ENCODE measurements around the gene RNF224. TPM values are rescaled to one million over a fixed set of nuclear protein-coding genes. Genes with fewer than 3 reads are reported as not detected.

Gene RNF224
- total and polyA plus RNA-seq, 9 donors, result 0.68 to 7.4 (median 2.6) TPM; not detected in 1

DNA sequence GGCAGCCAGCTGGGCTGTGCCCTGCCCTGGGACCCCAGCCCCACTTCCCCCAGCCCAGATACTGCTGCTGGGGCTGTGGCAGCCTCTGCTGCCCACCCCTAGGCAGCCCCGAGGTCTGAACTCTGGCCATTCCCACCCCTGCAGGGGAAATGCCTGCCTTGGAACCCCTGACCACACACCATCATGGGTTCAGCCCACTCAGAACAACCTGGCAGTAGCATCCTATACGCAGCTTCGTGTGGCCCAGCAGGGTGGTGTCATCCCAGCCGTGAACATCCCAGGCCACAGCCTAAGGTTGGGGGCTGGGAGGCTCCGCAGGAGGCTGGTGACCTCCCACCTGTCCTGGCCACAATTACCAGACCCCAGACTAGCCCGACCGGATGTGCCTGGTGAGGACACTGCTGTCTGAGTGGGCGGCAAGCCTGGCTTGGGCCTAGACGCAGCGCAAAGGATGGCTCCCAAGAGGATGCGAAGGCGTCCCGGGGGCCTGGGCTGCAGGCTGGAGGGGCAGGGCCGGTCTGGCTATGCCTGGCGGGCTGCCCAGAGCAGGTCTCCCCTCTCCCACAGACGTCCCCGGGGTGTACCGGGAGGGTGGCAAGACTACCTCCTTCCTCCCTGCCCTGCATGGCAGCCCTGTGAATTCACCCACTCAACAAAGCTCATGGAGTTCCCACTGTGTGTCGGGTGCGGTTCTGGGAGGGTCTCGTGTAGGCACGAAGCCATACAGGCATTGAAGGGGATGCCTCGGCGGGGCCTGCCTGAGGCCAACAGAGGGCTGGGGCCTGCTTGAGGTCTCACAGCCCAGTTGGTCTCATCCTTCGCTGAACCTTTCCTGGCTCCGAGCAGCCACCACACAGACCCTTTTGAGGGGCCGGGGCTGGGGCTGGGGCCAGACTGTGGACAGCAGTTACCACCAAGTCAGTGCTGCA, 1.9 kb downstream of the RNF224 start:
- WGBS (ENCODE audit: insufficient coverage), result 64% methylated on average over 22 of the region's 27 CpGs
- Histone ChIP-seq H3K27ac (ENCODE audit: low read length) (no peak overlapping the region), H3K9me3 (replicated peaks; ENCODE audit: control insufficient read depth, low read depth, low read length) (no peaks in the 10 kb centered on the region), H3K27me3 (ENCODE audit: control insufficient read depth, insufficient read depth, low read length) (peaks cover 28% of the 10 kb centered on the region), H3K4me1 (ENCODE audit: control insufficient read depth, insufficient read depth, low read length) (peaks cover 26% of the 10 kb centered on the region), H3K36me3 (ENCODE audit: control insufficient read depth, insufficient read depth, low read length) (no peaks in the 10 kb centered on the region), H3K4me3 (ENCODE audit: low read length) (no peak overlapping the region)
- DNase-seq, result no peak

DNA sequence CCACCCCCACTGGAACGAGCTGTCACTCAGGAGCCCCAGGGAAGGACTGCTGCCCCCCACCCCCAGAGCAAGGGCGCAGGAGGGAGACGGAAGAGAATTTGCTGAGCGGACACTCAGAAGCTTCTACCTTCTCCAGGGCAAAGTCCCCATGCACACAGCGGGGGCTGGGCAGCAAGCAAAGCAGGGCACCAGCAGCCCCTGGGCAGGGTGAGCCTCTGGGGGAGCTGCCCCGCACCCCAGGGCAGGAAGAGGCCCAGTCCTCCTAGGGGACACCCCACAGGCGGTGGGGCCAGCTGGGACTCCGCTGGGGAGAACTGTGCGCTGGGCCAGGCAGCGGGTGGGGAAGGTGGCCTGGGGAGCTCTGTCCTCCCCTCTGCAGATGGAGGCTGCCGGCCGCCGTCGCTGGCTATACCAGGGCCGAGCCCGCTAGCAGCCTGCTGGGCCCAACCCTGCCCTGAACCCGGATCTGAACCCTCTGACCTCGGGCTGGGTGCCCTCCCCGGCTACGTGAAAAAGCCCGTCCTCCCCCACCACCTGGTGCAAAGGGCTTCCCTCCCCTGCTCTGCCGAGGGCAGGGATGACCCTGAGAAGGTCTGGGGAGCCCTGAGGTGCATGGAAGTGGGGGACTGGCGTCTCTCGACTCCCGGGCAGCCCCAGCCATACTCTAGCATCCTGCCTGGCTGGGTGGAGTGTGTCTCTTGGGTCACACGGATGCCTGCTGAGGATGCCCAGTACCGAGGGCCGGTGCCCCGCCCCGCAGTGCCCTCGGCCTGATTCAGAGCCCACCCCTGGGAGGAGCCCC, 2.8 kb downstream of the RNF224 start:
- peaks cover 28% of the 10 kb centered on the region for H3K4me1 ChIP-seq (ENCODE audit: control insufficient read depth, insufficient read depth, low read length)
- no peak overlapping the region for H3K27ac ChIP-seq (ENCODE audit: low read length)
- no peak overlapping the region for H3K4me3 ChIP-seq (ENCODE audit: low read length)
- DNase-seq, result no peak
- H3K36me3 ChIP-seq (ENCODE audit: control insufficient read depth, insufficient read depth, low read length), result no peaks in the 10 kb centered on the region
- 61% methylated on average over 19 of the region's 31 CpGs for WGBS (ENCODE audit: insufficient coverage)
- H3K27me3 ChIP-seq (ENCODE audit: control insufficient read depth, insufficient read depth, low read length), result peaks cover 33% of the 10 kb centered on the region
- H3K9me3 ChIP-seq (replicated peaks; ENCODE audit: control insufficient read depth, low read depth, low read length), result no peaks in the 10 kb centered on the region

DNA sequence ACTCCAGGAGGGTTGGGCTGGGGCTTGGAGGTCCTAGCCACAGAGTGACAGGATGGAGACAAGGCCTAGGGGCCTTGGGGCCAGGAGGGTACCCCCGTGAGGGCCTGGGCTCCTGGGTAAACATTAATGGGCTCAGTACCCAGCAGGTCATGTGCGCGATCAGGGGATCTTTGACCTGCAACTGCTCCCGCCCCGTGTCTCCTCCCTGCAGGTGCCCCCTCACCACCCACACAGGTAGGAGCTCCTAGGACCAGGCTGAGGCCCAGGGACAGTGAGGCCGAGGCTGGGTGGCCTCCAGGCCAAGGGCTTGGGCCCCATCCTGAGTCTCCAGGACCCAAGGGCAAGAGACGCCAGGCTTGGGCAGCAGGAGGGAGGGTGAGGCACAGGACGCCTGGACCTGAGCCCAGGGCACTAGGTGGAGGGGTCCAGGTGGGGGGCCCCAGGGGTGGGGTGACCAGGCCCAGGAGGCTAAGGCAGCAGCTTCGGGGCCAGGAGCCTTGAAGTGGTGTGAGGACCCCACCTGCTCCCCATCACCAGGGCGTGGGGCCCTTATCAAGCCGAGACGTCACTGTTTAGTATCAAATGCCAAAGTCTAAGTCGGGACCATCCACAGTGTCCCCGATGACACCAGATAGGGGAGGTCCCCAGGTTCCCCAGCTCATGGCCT, 3.5 kb downstream of the RNF224 start, which contains the start of gene SLC34A3:
TSS of gene SLC34A3 (plus strand) at position 197 of the 667 bp plus-strand sequence. CDS start 802 bp downstream, outside the sequence.
- H3K27me3 ChIP-seq (ENCODE audit: control insufficient read depth, insufficient read depth, low read length), result peaks cover 35% of the 10 kb centered on the region
- WGBS (ENCODE audit: insufficient coverage), result 79% methylated on average over 12 of the region's 14 CpGs
- no peak for DNase-seq

DNA sequence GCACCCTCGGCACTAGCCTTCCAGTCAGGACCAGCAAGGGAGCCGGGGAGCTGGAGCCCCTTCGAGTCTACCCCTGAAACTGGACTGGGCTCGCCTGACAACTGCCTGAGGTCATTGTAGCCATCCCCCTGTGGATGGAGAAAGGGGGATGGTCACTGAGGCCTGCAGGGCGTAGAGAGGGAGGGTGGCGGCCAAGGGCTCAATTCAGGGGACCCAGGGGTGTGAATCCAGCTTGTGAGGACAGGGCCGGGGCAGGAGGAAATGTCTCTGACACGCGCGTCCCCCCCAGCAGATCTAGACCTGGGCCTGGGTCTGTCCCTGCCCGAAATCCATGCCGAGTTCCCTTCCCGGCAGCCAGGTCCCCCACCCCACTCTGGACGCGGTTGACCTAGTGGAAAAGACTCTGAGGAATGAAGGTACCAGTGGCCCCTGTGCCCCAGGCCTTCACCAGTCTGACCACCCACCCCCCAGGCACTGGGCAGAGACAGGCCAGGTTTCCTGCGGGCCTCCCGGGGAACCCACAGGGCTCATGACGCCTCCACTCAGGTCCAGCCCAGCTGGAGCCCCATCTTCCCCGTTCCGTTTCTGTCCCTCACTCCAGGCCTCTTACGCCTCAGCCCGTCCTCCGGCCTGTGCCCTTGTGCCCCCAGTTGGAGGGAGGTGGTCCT, 4.2 kb downstream of the RNF224 start:
- WGBS (ENCODE audit: insufficient coverage), result 77% methylated on average over 17 of the region's 23 CpGs
- Histone ChIP-seq H3K4me3 (ENCODE audit: low read length) (no peak overlapping the region), H3K27ac (ENCODE audit: low read length) (no peak overlapping the region), H3K36me3 (ENCODE audit: control insufficient read depth, insufficient read depth, low read length) (no peaks in the 10 kb centered on the region), H3K4me1 (ENCODE audit: control insufficient read depth, insufficient read depth, low read length) (peaks cover 39% of the 10 kb centered on the region), H3K27me3 (ENCODE audit: control insufficient read depth, insufficient read depth, low read length) (peaks cover 35% of the 10 kb centered on the region), H3K9me3 (replicated peaks; ENCODE audit: control insufficient read depth, low read depth, low read length) (no peaks in the 10 kb centered on the region)
- no peak for DNase-seq

More for the DNA sequence above, 3.5 kb downstream of the RNF224 start, which contains the start of gene SLC34A3:
- H3K4me1 ChIP-seq (ENCODE audit: control insufficient read depth, insufficient read depth, low read length), result peaks cover 32% of the 10 kb centered on the region
- H3K36me3 ChIP-seq (ENCODE audit: control insufficient read depth, insufficient read depth, low read length), result no peaks in the 10 kb centered on the region
- H3K9me3 ChIP-seq (replicated peaks; ENCODE audit: control insufficient read depth, low read depth, low read length), result no peaks in the 10 kb centered on the region
- no peak within 1 kb of the TSS for H3K4me3 ChIP-seq (ENCODE audit: low read length)
- no peak within 1 kb of the TSS for H3K27ac ChIP-seq (ENCODE audit: low read length)

DNA sequence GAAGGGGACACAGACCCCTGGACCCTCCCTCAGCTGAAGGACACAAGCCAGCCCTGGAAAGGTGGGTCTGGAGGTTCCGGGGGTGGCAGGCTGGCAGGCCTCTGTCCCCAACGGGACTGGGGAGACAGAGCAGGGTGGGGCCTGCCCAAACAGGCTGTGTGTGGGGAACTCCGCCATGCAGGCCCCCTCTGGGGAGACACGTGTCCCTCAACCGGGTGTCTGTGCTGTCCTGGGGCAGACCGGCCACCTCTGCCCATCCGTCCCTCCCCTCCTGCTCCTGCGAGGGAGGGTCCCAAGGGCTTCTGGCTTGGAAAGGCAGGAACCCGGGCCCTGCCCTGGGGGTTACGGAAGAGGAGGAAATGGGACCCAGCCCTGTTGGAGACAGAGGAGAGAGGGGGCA, 4.8 kb downstream of the RNF224 start:
- Histone ChIP-seq H3K27me3 (ENCODE audit: control insufficient read depth, insufficient read depth, low read length) (peaks cover 35% of the 10 kb centered on the region), H3K9me3 (replicated peaks; ENCODE audit: control insufficient read depth, low read depth, low read length) (no peaks in the 10 kb centered on the region), H3K4me1 (ENCODE audit: control insufficient read depth, insufficient read depth, low read length) (peaks cover 39% of the 10 kb centered on the region), H3K27ac (ENCODE audit: low read length) (no peak overlapping the region), H3K4me3 (ENCODE audit: low read length) (no peak overlapping the region), H3K36me3 (ENCODE audit: control insufficient read depth, insufficient read depth, low read length) (no peaks in the 10 kb centered on the region)
- no peak for DNase-seq
- 69% methylated on average over 7 of the region's 10 CpGs for WGBS (ENCODE audit: insufficient coverage)

DNA sequence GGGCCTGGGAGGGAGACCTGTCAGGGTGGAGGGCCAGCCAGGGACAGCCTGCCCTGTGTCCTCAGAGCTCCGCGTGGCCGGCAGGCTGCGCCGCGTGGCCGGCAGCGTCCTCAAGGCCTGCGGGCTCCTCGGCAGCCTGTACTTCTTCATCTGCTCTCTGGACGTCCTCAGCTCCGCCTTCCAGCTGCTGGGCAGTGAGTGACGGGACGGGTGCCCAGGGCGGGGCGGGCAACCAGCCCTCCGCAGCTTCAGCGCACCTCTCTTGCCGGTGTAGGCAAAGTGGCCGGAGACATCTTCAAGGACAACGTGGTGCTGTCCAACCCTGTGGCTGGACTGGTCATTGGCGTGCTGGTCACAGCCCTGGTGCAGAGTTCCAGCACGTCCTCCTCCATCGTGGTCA, 5.2 kb downstream of the RNF224 start:
- WGBS (ENCODE audit: insufficient coverage), result 76% methylated on average over 24 of the region's 24 CpGs
- no peak for DNase-seq
- H3K4me1 ChIP-seq (ENCODE audit: control insufficient read depth, insufficient read depth, low read length), result peaks cover 39% of the 10 kb centered on the region
- no peak overlapping the region for H3K4me3 ChIP-seq (ENCODE audit: low read length)
- H3K27ac ChIP-seq (ENCODE audit: low read length), result no peak overlapping the region
- peaks cover 35% of the 10 kb centered on the region for H3K27me3 ChIP-seq (ENCODE audit: control insufficient read depth, insufficient read depth, low read length)
- H3K36me3 ChIP-seq (ENCODE audit: control insufficient read depth, insufficient read depth, low read length), result no peaks in the 10 kb centered on the region
- no peaks in the 10 kb centered on the region for H3K9me3 ChIP-seq (replicated peaks; ENCODE audit: control insufficient read depth, low read depth, low read length)

DNA sequence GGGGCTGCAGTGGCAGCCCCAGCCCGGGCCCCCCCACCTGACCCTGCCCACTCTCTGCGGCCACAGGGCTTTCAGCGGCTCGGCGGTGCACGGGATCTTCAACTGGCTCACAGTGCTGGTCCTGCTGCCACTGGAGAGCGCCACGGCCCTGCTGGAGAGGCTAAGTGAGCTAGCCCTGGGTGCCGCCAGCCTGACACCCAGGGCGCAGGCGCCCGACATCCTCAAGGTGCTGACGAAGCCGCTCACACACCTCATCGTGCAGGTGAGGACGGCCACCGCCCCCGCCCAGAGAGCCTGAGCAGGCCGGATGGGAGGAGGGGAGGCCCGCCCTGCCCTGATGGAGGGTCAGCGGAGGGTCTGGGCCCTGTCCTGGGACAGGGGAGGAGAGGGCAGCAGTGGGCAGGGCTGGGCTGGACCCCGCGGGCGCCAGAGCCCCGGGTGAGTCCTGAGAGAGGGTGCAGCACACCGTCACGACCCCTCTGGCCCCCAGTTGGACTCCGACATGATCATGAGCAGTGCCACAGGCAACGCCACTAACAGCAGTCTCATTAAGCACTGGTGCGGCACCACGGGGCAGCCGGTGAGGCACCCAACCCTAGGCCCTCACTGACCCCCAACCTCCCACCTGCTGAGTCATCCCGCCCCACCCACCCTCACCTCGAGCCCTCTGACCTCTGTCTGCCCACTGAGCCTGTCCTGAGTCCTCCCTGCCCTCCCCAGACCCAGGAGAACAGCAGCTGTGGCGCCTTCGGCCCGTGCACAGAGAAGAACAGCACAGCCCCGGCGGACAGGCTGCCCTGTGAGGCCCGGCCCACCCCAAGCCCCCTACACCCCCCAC, 6.1 kb downstream of the RNF224 start:
- Histone ChIP-seq H3K27me3 (ENCODE audit: control insufficient read depth, insufficient read depth, low read length) (peaks cover 32% of the 10 kb centered on the region), H3K36me3 (ENCODE audit: control insufficient read depth, insufficient read depth, low read length) (no peaks in the 10 kb centered on the region), H3K4me1 (ENCODE audit: control insufficient read depth, insufficient read depth, low read length) (peaks cover 43% of the 10 kb centered on the region), H3K27ac (ENCODE audit: low read length) (no peak overlapping the region), H3K9me3 (replicated peaks; ENCODE audit: control insufficient read depth, low read depth, low read length) (no peaks in the 10 kb centered on the region), H3K4me3 (ENCODE audit: low read length) (no peak overlapping the region)
- no peak for DNase-seq
- WGBS (ENCODE audit: insufficient coverage), result 77% methylated on average over 28 of the region's 40 CpGs

DNA sequence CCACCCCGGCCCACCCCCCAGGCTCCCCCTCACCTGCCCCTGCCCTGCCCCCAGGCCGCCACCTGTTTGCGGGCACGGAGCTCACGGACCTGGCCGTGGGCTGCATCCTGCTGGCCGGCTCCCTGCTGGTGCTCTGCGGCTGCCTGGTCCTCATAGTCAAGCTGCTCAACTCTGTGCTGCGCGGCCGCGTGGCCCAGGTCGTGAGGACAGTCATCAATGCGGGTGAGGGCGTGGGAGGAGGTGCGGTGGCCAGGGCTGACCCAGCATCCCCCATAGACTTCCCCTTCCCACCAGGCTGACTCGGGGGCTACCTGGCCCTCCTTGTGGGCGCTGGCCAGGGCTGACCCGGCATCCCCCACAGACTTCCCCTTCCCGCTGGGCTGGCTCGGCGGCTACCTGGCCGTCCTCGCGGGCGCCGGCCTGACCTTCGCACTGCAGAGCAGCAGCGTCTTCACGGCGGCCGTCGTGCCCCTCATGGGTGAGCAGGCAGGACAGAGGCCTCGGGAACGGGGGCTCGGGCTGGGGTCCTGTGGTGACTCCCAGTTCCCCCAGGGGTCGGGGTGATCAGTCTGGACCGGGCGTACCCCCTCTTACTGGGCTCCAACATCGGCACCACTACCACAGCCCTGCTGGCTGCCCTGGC, 6.9 kb downstream of the RNF224 start:
- Histone ChIP-seq H3K9me3 (replicated peaks; ENCODE audit: control insufficient read depth, low read depth, low read length) (no peaks in the 10 kb centered on the region), H3K27me3 (ENCODE audit: control insufficient read depth, insufficient read depth, low read length) (peaks cover 30% of the 10 kb centered on the region), H3K4me1 (ENCODE audit: control insufficient read depth, insufficient read depth, low read length) (peaks cover 52% of the 10 kb centered on the region), H3K36me3 (ENCODE audit: control insufficient read depth, insufficient read depth, low read length) (no peaks in the 10 kb centered on the region), H3K4me3 (ENCODE audit: low read length) (no peak overlapping the region), H3K27ac (ENCODE audit: low read length) (no peak overlapping the region)
- 64% methylated on average over 25 of the region's 40 CpGs for WGBS (ENCODE audit: insufficient coverage)
- DNase-seq, result no peak
